Panc1 (cell line): Measurements from ENCODE around the gene MOB2. TPM values are rescaled to one million over a fixed set of nuclear protein-coding genes. Genes with fewer than 3 reads are reported as not detected.
A peak's percentile ranks its signal among the peaks of the same experiment; 100 is the strongest.

Experiments
- ATAC-seq: fragments of 200-7000 bp; cut with Tn5 transposase; 2 replicates; pipeline ENCODE4 v1.9.1; 2020; ENCODE audit warnings: mild to moderate bottlenecking, moderate library complexity
- BruUV-seq: library from RNA; stranded (reverse); fragments of 400-500 nt; replicated peaks from 2 replicates; lab custom pipeline; 2021; lab: Mats Ljungman, UMichigan
- CTCF ChIA-PET: fragments of 300-600 bp; sonication (Branson Sonifier 250); formaldehyde crosslinking; loops from one replicate; lab custom pipeline; 2022; ENCODE audit warnings: antibody characterized with exemption; lab: Charles Lee
- POLR2A ChIA-PET: fragments of 300-600 bp; sonication (Branson Sonifier 250); formaldehyde crosslinking; loops from one replicate; lab custom pipeline; 2022; ENCODE audit warnings: antibody characterized with exemption; lab: Charles Lee
- DNase-seq: peaks from one replicate; pipeline ENCODE4 v3.0.0-alpha.2; 2010; ENCODE audit warnings: low read depth, low spot score
- H3K27ac ChIP-seq: 2 replicates; pipeline ENCODE4 v1.5.1; 2011; ENCODE audit warnings: mild to moderate bottlenecking, low read length, inconsistent platforms
- H3K27me3 ChIP-seq: fragments of 200-500 bp; sonication (Bioruptor generic); 2 replicates; pipeline ENCODE4 v1.6.0; 2014; ENCODE audit warnings: low read length, inconsistent platforms; ENCODE audit not compliant: control insufficient read depth, insufficient read depth
- H3K36me3 ChIP-seq: fragments of 200-500 bp; sonication (Bioruptor generic); 2 replicates; pipeline ENCODE4 v1.5.1; 2014; ENCODE audit warnings: inconsistent platforms, mild to moderate bottlenecking, low read length, moderate library complexity; ENCODE audit not compliant: control insufficient read depth, insufficient read depth
- H3K4me1 ChIP-seq: 2 replicates; pipeline ENCODE4 v1.5.1; 2011; ENCODE audit warnings: inconsistent platforms, mild to moderate bottlenecking, low read length, moderate library complexity; ENCODE audit not compliant: control insufficient read depth, insufficient read depth
- H3K4me3 ChIP-seq, 2 experiments: 2 replicates each; pipeline ENCODE4 v1.5.1; 2011 to 2012; ENCODE audit warnings: low read depth in 2 of 2, low read length in 2 of 2, mild to moderate bottlenecking in 2 of 2, inconsistent platforms in 1 of 2, moderate library complexity in 1 of 2
- H3K9me3 ChIP-seq: fragments of 200-500 bp; sonication (Bioruptor generic); 2 replicates; pipeline ENCODE4 v1.5.1; 2014; ENCODE audit warnings: low read depth, mild to moderate bottlenecking, inconsistent platforms, low read length, moderate library complexity; ENCODE audit not compliant: control insufficient read depth, insufficient read depth
- POLR2AphosphoS5 ChIP-seq: IDR thresholded peaks from 2 replicates; pipeline ENCODE4 v1.6.1; 2012; ENCODE audit warnings: mild to moderate bottlenecking, low read depth, low read length, moderate library complexity
- SIN3A ChIP-seq: IDR thresholded peaks from 2 replicates; pipeline ENCODE4 v1.6.1; 2012; ENCODE audit warnings: low read depth, mild to moderate bottlenecking, low read length, moderate library complexity, borderline replicate concordance; ENCODE audit not compliant: insufficient read depth
- TCF7L2 ChIP-seq: IDR thresholded peaks from 2 replicates; pipeline ENCODE4 v1.6.1; 2011; ENCODE audit warnings: mild to moderate bottlenecking, low read depth, low read length, inconsistent platforms
- in situ Hi-C: cut with HindIII; loops from 2 replicates; pipeline ENCODE4 v1.10.0; 2016; ENCODE audit warnings: low sequenced_read_pairs, low pct_unique_long_range_greater_than_20kb
- intact Hi-C: fragments of 100-400 bp; cut with micrococcal nuclease; formaldehyde crosslinking; loops from one replicate; pipeline ENCODE4 v1.10.0; 2022; ENCODE audit not compliant: unreplicated experiment
- total RNA-seq: library from RNA; stranded (reverse); gene quantifications from one replicate; pipeline ENCODE4 v1.2.1, GENCODE V29; 2021; ENCODE audit not compliant: unreplicated experiment
- TF ChIP-seq, protein P1 (sequence below): fragments of 450-650 bp; IDR thresholded peaks from 2 replicates; pipeline ENCODE4 v1.5.1; 2017; ENCODE audit warnings: mild to moderate bottlenecking
- TF ChIP-seq, protein P2 (sequence below), 2 experiments: IDR thresholded peaks; 2 replicates each; pipeline ENCODE4 v1.6.1; 2011 to 2012; ENCODE audit warnings: low read depth in 2 of 2, control low read depth in 1 of 2, low read length in 1 of 2, mild to moderate bottlenecking in 1 of 2, moderate library complexity in 1 of 2; ENCODE audit not compliant: insufficient read depth in 1 of 2

The MOB2 gene
- total RNA-seq, 1 experiment from 2014 or later, result 51.2 TPM

DNA sequence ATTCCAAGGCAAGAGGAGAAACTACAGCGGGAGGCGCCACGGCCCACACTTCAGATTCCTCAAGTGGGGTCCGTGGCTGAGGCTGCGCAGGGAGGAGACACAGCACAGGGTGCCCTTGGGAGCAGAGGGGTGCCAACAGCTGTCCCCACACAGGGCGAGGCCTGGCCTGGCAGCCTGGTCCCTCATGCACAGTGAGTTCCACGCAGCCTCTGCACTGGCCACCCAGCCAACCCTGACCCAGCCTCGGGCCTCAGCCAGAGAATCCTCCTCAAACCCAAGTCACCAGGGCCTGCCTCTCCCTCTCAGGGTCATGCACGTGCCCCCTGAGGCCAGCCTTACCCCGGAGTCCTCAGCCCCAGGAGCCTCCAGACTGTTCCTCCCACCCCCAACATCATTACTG lies 22.4 kb upstream of the MOB2 start:
- H3K4me3 ChIP-seq, result no peak overlapping the region
- CTCF ChIA-PET, result no interaction called here
- H3K9me3 ChIP-seq, result no peaks in the 10 kb centered on the region
- peaks cover 26% of the 10 kb centered on the region for H3K4me1 ChIP-seq
- TF ChIP-seq POLR2AphosphoS5 (no peak), TCF7L2 (no peak), SIN3A (no peak)
- TF ChIP-seq, protein P1, sequence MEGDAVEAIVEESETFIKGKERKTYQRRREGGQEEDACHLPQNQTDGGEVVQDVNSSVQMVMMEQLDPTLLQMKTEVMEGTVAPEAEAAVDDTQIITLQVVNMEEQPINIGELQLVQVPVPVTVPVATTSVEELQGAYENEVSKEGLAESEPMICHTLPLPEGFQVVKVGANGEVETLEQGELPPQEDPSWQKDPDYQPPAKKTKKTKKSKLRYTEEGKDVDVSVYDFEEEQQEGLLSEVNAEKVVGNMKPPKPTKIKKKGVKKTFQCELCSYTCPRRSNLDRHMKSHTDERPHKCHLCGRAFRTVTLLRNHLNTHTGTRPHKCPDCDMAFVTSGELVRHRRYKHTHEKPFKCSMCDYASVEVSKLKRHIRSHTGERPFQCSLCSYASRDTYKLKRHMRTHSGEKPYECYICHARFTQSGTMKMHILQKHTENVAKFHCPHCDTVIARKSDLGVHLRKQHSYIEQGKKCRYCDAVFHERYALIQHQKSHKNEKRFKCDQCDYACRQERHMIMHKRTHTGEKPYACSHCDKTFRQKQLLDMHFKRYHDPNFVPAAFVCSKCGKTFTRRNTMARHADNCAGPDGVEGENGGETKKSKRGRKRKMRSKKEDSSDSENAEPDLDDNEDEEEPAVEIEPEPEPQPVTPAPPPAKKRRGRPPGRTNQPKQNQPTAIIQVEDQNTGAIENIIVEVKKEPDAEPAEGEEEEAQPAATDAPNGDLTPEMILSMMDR, result no peak
- TF ChIP-seq, protein P2, sequence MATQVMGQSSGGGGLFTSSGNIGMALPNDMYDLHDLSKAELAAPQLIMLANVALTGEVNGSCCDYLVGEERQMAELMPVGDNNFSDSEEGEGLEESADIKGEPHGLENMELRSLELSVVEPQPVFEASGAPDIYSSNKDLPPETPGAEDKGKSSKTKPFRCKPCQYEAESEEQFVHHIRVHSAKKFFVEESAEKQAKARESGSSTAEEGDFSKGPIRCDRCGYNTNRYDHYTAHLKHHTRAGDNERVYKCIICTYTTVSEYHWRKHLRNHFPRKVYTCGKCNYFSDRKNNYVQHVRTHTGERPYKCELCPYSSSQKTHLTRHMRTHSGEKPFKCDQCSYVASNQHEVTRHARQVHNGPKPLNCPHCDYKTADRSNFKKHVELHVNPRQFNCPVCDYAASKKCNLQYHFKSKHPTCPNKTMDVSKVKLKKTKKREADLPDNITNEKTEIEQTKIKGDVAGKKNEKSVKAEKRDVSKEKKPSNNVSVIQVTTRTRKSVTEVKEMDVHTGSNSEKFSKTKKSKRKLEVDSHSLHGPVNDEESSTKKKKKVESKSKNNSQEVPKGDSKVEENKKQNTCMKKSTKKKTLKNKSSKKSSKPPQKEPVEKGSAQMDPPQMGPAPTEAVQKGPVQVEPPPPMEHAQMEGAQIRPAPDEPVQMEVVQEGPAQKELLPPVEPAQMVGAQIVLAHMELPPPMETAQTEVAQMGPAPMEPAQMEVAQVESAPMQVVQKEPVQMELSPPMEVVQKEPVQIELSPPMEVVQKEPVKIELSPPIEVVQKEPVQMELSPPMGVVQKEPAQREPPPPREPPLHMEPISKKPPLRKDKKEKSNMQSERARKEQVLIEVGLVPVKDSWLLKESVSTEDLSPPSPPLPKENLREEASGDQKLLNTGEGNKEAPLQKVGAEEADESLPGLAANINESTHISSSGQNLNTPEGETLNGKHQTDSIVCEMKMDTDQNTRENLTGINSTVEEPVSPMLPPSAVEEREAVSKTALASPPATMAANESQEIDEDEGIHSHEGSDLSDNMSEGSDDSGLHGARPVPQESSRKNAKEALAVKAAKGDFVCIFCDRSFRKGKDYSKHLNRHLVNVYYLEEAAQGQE (IDR thresholded peaks at IDR 0.05; ENCODE audit: insufficient read depth in 1 of 2, low read depth in 2 of 2, low read length in 1 of 2), result no peak
- peak; percentile 27; the same call in 1 of the 2 replicates for ATAC-seq
- in situ Hi-C loops (no loop called here), intact Hi-C loops (no loop called here)
- DNase-seq, result no peak
- POLR2A ChIA-PET, result no interaction called here
- no peak overlapping the region for H3K27ac ChIP-seq
- BruUV-seq, result no TSS peak
- no peaks in the 10 kb centered on the region for H3K36me3 ChIP-seq
- H3K27me3 ChIP-seq, result no peaks in the 10 kb centered on the region

DNA sequence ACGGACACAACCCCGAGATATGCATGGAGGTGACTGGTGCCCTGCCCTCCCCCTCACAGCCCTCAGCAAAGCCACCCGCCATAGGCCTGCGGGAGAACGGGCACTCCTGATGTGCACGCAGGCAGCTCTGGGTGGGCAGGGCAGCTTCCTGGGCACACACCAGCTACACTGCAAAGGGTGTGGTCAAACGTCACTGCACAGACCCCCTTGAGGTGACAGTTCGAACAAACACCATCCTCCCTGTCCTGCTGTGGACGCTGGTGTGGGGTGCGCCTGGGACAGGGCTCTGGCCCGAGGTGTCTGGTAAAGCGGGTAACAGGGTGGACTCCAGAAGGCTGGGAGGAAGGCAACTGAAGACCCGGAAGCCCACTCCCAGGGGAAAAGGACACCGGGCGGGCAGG lies 21.9 kb upstream of the MOB2 start:
- Histone ChIP-seq H3K4me3 (no peak overlapping the region), H3K4me1 (peaks cover 23% of the 10 kb centered on the region), H3K27me3 (no peaks in the 10 kb centered on the region), H3K36me3 (no peaks in the 10 kb centered on the region), H3K9me3 (no peaks in the 10 kb centered on the region), H3K27ac (no peak overlapping the region)
- intact Hi-C loops (no loop called here), in situ Hi-C loops (no loop called here)
- no TSS peak for BruUV-seq
- TF ChIP-seq SIN3A (no peak), TCF7L2 (no peak)
- TF ChIP-seq, protein P2 (IDR thresholded peaks at IDR 0.05; ENCODE audit: insufficient read depth in 1 of 2, low read depth in 2 of 2, low read length in 1 of 2), result no peak
- CTCF ChIA-PET, result no interaction called here
- POLR2A ChIA-PET, result no interaction called here
- DNase-seq, result no peak
- no peak for ATAC-seq
